NCI-H345 treated with DMSO at 0.1 percent for 48 hours (cell line): ENCODE measurements around the gene CSF3.

Experiments used
- DNase-seq: peaks from one replicate; lab custom pipeline; 2025; ENCODE audit not compliant: unreplicated experiment; lab: John Stamatoyannopoulos, UW

CSF3 gene

DNA sequence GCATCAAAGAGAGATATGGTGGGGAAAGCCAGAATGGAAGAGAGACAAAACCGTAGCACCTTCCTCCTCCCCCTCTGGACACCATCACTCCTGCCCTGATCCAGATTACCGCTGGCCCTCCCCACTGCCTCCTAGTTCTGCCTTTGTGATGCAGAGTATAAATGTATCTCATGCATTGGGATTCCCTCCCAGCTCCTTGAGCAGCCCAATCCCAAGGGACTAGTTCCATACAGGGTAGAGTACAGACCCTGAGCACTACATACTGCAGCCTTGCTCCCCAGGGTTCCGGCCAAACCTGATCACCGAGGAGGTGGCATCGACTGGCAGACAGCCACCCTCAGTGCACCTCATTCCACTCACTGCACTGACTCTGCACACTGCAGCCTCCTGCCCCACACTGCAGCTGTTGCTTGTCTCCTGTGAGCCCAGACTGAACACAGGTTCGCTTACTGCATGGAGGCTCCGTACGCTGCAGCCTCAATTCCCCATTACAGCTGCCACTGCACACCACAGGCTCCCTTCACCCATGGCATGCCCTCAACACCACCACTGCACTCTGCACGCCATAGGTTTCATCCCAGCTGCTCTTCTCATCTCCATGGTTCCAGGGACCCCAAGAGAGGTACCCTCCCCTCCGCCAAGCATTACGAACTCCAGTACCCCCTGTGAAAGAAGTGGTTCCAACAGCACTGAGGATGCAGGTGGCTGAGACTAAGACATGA is 45.8 kb downstream of the CSF3 start:
- no peak for DNase-seq

DNA sequence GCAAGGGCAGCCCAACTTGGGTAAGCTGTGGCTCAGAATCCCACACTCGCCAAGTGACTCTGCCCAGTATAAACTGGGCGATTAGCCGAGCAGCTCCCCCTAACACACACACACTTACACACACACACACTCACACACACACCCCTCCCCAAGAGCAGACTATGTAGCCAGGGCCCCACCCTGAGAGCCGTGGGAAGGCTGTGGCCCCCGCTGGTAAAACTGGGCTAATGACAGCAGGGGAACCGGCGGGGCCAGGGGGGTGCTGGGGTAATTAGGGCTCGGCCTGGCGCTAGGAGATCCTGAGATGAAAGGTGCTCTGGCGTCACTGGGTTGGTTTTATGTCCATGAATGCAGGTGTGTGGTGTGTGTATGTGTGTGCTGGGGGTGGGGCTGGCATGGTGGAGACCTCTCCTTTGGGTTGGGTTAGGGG is 46.4 kb downstream of the CSF3 start:
- no peak for DNase-seq

DNA sequence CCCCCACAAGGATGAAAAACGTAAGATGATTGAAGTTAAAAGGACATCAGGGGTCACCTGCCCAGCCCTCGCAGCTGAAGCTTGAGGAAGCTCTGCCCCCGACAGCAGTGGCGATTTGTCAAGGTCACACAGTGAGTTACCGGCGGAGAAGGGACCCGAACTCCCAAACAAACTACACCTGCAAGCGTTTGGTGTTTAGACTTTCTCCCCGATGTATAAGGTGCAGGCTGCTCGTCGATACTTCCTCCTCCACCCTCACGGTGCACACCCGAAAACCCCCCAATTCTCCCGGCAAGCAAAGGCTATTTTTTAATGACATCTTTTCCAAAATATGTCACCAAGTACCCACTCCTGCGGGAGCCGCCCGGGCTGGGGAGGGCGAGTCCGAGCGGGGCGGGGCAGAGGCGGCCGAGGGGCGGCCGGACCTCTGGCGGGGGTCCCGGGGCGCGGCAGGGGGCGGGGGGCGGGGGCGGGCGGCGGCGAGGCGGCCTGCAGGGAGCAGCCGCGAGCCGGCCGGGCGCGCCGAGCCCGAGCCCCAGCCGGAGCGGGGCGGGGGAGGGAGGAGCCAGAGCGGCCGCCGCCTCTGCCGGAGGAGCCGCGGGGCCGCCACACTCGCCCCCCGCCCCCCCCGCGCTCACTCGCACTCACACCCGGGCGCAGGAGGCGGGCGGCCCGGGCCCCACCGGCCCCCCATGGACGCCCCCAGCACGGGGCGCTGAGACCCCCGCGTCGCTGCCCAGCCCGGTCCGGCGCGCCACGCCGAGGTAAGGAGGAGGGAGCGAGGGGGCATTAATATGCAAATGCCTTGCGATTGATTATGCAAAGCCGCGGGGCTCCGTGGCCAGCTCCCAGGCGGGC is 47.3 kb downstream of the CSF3 start, which contains the start of gene THRA:
THRA (plus strand) TSS at position 637 of the 858 bp plus-strand sequence. CDS start 11,524 bp downstream, outside the sequence.
- no peak for DNase-seq

DNA sequence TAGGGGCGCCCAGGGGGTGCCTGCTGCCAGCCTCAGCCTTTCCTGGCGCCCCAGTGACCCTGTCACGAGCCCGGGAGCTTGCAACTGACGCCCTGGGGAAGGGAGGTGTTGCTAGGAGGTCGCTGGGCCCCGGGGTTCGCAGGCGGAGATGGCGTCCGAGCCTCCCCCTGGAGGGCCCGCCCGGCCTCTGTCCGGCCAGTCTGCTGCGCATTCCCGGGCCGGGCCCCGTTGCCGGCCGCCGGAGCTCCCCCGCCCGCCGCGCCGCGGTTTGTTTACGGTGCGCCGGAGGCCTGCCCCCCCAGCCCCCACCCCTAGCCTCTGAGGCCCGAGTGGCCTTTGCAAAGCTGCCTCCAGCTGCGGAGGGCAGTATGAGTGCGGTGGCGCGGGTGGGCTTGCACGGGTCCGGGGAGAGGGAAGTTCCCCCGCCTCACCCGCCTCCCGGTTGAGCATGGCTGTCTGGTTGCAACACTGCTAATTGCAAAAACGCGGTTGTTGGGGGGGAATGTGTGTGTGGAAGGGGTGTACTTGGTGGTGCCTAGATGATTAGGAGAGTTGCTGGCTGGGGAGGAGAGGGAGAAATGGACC is 48.0 kb downstream of the CSF3 start:
- no peak for DNase-seq

DNA sequence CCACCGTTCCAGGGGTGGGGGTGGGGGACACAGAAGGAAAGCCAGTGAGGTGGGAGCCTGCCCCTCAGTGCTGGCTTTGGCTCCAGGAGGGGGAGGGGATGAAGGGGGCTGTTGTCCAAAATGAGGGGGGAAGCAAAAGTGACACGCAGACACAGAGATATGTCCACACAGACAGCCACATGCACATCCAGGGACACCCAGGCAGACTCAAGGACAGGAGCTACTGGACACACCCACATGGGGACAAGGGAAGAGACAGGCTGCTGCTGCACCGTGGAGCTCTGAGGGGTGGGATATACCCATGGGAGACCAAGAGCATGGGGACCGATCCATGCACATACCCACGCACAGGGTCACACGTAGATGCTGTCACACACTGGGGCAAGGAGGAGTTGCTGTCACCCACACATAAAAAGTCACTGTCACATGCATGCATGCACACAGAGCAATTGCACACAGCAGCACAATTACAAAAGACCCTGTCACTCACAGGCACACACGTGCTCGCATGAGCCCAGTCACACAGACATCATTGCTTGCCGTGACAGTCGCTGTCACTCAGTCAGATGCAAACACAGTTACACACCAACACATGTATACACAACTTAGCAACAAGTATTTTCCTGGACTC is 48.8 kb downstream of the CSF3 start:
- no peak for DNase-seq

DNA sequence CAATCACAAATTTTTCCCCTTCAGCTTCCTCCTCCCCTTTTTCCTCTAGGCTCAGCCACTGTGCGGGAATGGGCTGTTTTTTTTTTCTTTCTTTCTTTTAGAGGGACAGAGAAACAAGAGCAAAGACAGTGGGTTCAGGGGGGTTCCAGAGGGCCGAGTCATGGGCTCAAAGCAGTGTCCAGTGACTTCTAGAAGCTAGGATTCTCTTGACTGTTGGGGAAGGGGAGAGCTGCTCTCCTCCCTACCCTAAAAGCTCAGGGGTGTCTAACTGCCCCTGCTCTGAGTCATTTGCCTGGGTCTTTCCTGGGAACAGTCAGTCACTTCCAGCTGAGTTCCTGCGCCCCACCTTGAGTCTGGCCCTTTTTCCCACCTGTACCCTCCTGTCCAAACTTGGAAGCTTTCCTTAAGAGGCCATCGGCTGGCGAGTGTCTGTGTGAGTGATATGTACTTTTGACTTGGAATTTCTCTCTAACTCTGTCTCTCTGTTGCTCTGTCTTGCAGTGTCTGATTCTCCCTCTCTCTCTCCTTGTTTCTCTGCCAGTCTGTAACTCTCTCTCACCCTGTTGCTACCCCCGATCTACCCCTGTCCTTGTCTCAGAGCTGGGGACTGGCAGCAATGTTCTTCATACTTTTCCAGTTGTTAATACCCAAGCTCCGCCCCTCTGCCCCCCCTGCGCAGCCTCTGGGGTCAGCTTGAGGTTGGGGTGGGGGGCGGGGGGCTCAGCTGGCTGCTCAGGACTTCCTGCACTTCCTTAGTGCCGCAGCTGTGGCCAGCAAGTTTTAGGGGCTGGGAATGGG is 49.9 kb downstream of the CSF3 start:
- no peak for DNase-seq

DNA sequence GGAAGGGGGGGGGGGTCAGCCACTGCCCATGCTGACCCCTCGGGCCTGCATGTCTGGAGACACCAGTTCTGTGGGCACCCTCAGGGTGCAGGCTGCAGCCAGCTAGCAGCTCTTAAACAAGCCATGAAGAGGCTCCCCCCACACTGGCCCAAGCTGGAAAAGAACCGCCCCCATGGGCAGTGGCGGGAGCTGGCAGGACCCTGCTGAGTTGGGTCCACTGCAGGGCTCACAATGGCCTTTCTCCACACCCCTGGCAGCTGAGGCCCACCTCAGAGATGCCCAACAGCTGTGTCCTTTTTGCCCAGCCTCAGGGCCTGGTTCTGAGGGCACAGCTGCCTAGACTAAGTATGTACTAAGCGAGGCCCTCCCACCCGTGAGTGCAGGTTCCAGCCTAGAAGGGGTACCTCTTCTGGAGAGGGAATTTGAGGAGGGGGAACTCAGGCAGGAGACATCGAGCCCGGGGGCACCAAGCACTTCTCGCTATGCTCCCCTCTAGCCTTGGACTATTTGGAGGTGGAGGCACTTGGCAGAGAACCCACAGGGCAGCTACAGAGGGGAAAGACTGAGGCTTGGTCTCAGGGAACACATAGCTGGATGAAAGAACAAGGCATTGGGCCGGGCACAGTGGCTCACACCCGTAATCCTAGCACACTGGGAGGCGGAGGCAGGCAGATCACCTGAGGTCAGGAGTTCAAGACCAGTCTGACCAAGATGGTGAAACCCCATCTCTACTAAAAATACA is 50.7 kb downstream of the CSF3 start:
- no peak for DNase-seq
